DMS153 treated with DMSO at 0.1 percent for 48 hours (cell line): ENCODE measurements around the gene PPP4C.

Experiments used
- DNase-seq: peaks from one replicate; lab custom pipeline; 2025; ENCODE audit not compliant: unreplicated experiment; lab: John Stamatoyannopoulos, UW

Gene PPP4C

GRCh38 chr16:30054959-30055553 lies 20.7 kb upstream of the PPP4C start:
- DNase-seq: no peak

- DNase-seq: no peak
These were observed 15.4 kb upstream of the PPP4C start for GRCh38 chr16:30060346-30060745.

GRCh38 chr16:30060836-30061554 lies 14.8 kb upstream of the PPP4C start:
- DNase-seq: no peak

- DNase-seq: no peak
These were observed 12.4 kb upstream of the PPP4C start for GRCh38 chr16:30063278-30063892.

GRCh38 chr16:30063893-30064728 lies 11.7 kb upstream of the PPP4C start:
- DNase-seq: peak; percentile 58

- no peak for DNase-seq
These were observed 11.1 kb upstream of the PPP4C start for GRCh38 chr16:30064729-30065101.

- peak; percentile 95 for DNase-seq
These were observed 10.5 kb upstream of the PPP4C start, which contains the start of gene ALDOA for GRCh38 chr16:30065102-30065942. ALDOA (plus strand) TSS chr16:30065760; CDS start chr16:30066898, 1,138 bp downstream.

- DNase-seq: no peak
These were observed 9.6 kb upstream of the PPP4C start for GRCh38 chr16:30065943-30066760.

GRCh38 chr16:30066761-30067583 lies 8.8 kb upstream of the PPP4C start:
- DNase-seq: no peak

- no peak for DNase-seq
These were observed 8.2 kb upstream of the PPP4C start for GRCh38 chr16:30067584-30067916.

GRCh38 chr16:30068333-30068732 lies 7.5 kb upstream of the PPP4C start:
- no peak for DNase-seq

GRCh38 chr16:30068750-30069610 lies 6.8 kb upstream of the PPP4C start:
- no peak for DNase-seq

GRCh38 chr16:30069611-30070462 lies 6.0 kb upstream of the PPP4C start:
- no peak for DNase-seq

- no peak for DNase-seq
These were observed 5.3 kb upstream of the PPP4C start for GRCh38 chr16:30070490-30070889.

GRCh38 chr16:30076276-30076791 lies 540 bp downstream of the PPP4C start:
- DNase-seq: no peak

GRCh38 chr16:30077656-30078055 lies 1.9 kb downstream of the PPP4C start:
- DNase-seq: no peak

GRCh38 chr16:30078744-30079143 lies 3.0 kb downstream of the PPP4C start:
- DNase-seq: no peak
